ENCODE measurements around the gene SEMA3D. TPM values are rescaled to one million over a fixed set of nuclear protein-coding genes. Genes with fewer than 3 reads are reported as not detected.

The SEMA3D gene
- total RNA-seq, 3 donors from 2014 or later (not counting 1 experiment from before 2014, with no cell fraction given) = not detected

DNA sequence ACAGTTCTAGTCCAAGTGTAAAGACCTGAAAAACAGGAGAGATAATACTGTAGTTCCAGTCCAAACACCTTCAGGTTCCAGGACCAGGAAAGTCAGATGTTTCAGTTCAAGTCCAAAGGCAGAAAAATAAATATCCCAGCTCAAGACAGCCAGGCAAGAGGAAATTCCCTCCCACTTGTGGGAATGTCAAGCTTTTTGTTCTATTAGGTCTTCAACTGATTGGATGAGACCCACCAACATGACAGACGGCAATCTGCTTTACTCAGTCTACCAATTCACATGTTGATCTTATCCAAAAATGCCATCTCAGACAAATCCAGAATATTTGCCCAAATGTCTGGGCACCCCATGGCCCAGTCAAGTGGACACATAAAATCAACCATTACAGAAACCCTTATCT is 33.1 kb downstream of the SEMA3D start:
- Mint-ChIP-seq H3K27ac (no peak overlapping the region), H3K9me3 (peaks cover 6 to 10% of the 10 kb centered on the region in 2 donors), H3K36me3 (peaks cover 5% of the 10 kb centered on the region), H3K27me3 (ENCODE audit: low read depth in 2 of 2) (no peaks in the 10 kb centered on the region), H3K4me1 (no peaks in the 10 kb centered on the region), H3K4me3 (no peak overlapping the region)
- intact Hi-C loops (cut with micrococcal nuclease) = no loop called here
- Histone ChIP-seq H3K27me3 (ENCODE audit: control insufficient read depth, insufficient read depth, low read length) (no peaks in the 10 kb centered on the region), H3K9me3 (ENCODE audit: control insufficient read depth, insufficient read depth, low read length) (no peaks in the 10 kb centered on the region), H3K4me3 (ENCODE audit: low read length) (no peak overlapping the region), H3K36me3 (ENCODE audit: control insufficient read depth, insufficient read depth, low read length) (no peaks in the 10 kb centered on the region), H3K27ac (ENCODE audit: low read length) (no peak overlapping the region), H3K4me1 (ENCODE audit: control insufficient read depth, insufficient read depth, low read length) (no peaks in the 10 kb centered on the region)
- 87% methylated on average over 1 of the region's 1 CpG for WGBS (ENCODE audit: insufficient coverage)
- ATAC-seq (no peak), DNase-seq (no peak)
- TF ChIP-seq CTCF (IDR thresholded peaks at IDR 0.05) = no peak

- no peaks in the 10 kb centered on the region for H3K4me1 ChIP-seq (ENCODE audit: control insufficient read depth, insufficient read depth, low read length)
These were observed 36.2 kb downstream of the SEMA3D start for GRCh38 chr7:85150624-85151023.

GRCh38 chr7:85144771-85145170 is 42.1 kb downstream of the SEMA3D start:
- intact Hi-C loops (cut with micrococcal nuclease) = no loop called here
- DNase-seq (no peak), ATAC-seq (no peak)
- H3K27me3 Mint-ChIP-seq (ENCODE audit: low read depth in 2 of 2) = no peaks in the 10 kb centered on the region
- no peak overlapping the region for H3K4me3 Mint-ChIP-seq
- no peak for TF ChIP-seq CTCF (IDR thresholded peaks at IDR 0.05)
- Histone ChIP-seq H3K4me1 (ENCODE audit: control insufficient read depth, insufficient read depth, low read length) (no peaks in the 10 kb centered on the region), H3K36me3 (ENCODE audit: control insufficient read depth, insufficient read depth, low read length) (no peaks in the 10 kb centered on the region), H3K4me3 (ENCODE audit: low read length) (no peak overlapping the region), H3K9me3 (ENCODE audit: control insufficient read depth, insufficient read depth, low read length) (no peaks in the 10 kb centered on the region), H3K27ac (ENCODE audit: low read length) (no peak overlapping the region), H3K27me3 (ENCODE audit: control insufficient read depth, insufficient read depth, low read length) (no peaks in the 10 kb centered on the region)
- no peaks in the 10 kb centered on the region for H3K4me1 Mint-ChIP-seq
- H3K9me3 Mint-ChIP-seq = peaks cover 0 to 5% of the 10 kb centered on the region in 2 donors
- no peaks in the 10 kb centered on the region for H3K36me3 Mint-ChIP-seq
- no peak overlapping the region for H3K27ac Mint-ChIP-seq
- no CpG with 5 or more reads among the region's 1 CpG for WGBS (ENCODE audit: insufficient coverage)

More at GRCh38 chr7:85150624-85151023, 36.2 kb downstream of the SEMA3D start:
- Histone ChIP-seq H3K27ac (ENCODE audit: low read length) (no peak overlapping the region), H3K36me3 (ENCODE audit: control insufficient read depth, insufficient read depth, low read length) (no peaks in the 10 kb centered on the region), H3K9me3 (ENCODE audit: control insufficient read depth, insufficient read depth, low read length) (no peaks in the 10 kb centered on the region), H3K27me3 (ENCODE audit: control insufficient read depth, insufficient read depth, low read length) (no peaks in the 10 kb centered on the region), H3K4me3 (ENCODE audit: low read length) (no peak overlapping the region)
- no peak for TF ChIP-seq CTCF (IDR thresholded peaks at IDR 0.05)
- DNase-seq = no peak
- Mint-ChIP-seq H3K4me3 (no peak overlapping the region), H3K36me3 (no peaks in the 10 kb centered on the region), H3K27me3 (ENCODE audit: low read depth in 2 of 2) (no peaks in the 10 kb centered on the region), H3K9me3 (peaks cover 3 to 6% of the 10 kb centered on the region in 2 donors), H3K4me1 (no peaks in the 10 kb centered on the region), H3K27ac (no peak overlapping the region)
- intact Hi-C loops (cut with micrococcal nuclease) = no loop called here
- WGBS (ENCODE audit: insufficient coverage) = no CpG with 5 or more reads among the region's 1 CpG
- ATAC-seq = no peak

- Histone ChIP-seq H3K4me1 (ENCODE audit: control insufficient read depth, insufficient read depth, low read length) (no peaks in the 10 kb centered on the region), H3K36me3 (ENCODE audit: control insufficient read depth, insufficient read depth, low read length) (no peaks in the 10 kb centered on the region), H3K27ac (ENCODE audit: low read length) (no peak overlapping the region), H3K9me3 (ENCODE audit: control insufficient read depth, insufficient read depth, low read length) (no peaks in the 10 kb centered on the region), H3K27me3 (ENCODE audit: control insufficient read depth, insufficient read depth, low read length) (no peaks in the 10 kb centered on the region), H3K4me3 (ENCODE audit: low read length) (no peak overlapping the region)
- Mint-ChIP-seq H3K27ac (no peak overlapping the region), H3K27me3 (ENCODE audit: low read depth in 2 of 2) (no peaks in the 10 kb centered on the region), H3K4me1 (no peaks in the 10 kb centered on the region), H3K9me3 (peaks cover 0 to 8% of the 10 kb centered on the region in 2 donors), H3K36me3 (no peaks in the 10 kb centered on the region), H3K4me3 (no peak overlapping the region)
- DNase-seq (no peak), ATAC-seq (no peak)
- 84% methylated on average over 2 of the region's 2 CpGs for WGBS (ENCODE audit: insufficient coverage)
- intact Hi-C loops (cut with micrococcal nuclease) = no loop called here
- no peak for TF ChIP-seq CTCF (IDR thresholded peaks at IDR 0.05)
These were observed 50.9 kb downstream of the SEMA3D start for GRCh38 chr7:85135977-85136376.

All from natural killer cell (primary cell).